Measurements from ENCODE around the gene ULBP1.
"Not testable (repeated sequence)": the region's sequence is repeated elsewhere in the genome, so short reads cannot be mapped to it uniquely, and the experiment has no call there.

The ULBP1 gene

DNA sequence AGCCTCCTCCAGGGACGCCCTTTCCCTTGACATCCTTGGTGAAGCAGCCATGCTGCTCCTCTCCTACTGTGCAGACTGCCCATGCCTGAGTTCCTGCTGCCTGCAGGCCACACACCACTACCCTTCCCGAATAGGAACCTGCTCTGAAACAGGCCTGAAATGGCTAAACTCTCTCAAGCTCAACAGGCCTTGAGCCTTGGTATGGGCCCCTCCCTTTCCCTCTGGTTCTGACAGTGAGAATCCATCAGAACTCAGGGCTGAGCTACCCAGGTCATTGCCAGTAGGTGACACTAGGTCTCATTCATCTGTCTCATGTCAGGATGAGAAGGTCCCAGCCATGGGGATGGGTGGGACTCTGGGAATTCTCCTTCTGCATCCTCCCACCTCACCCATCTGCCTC, 35.9 kb downstream of the ULBP1 start:
- in situ Hi-C loops (cut with MboI; ENCODE audit: low pct_unique_long_range_greater_than_20kb, low sequenced_read_pairs, unreplicated experiment), result loop anchor here (10.0 kb wide), 1 partner anchor 55 kb away; the partner anchor contains the start of gene ULBP2
- DNase-seq (ENCODE audit: low spot score), result no peak
- no peak for TF ChIP-seq CTCF (IDR thresholded peaks at IDR 0.05; ENCODE audit: extremely low read depth, insufficient read depth, missing control alignments)

DNA sequence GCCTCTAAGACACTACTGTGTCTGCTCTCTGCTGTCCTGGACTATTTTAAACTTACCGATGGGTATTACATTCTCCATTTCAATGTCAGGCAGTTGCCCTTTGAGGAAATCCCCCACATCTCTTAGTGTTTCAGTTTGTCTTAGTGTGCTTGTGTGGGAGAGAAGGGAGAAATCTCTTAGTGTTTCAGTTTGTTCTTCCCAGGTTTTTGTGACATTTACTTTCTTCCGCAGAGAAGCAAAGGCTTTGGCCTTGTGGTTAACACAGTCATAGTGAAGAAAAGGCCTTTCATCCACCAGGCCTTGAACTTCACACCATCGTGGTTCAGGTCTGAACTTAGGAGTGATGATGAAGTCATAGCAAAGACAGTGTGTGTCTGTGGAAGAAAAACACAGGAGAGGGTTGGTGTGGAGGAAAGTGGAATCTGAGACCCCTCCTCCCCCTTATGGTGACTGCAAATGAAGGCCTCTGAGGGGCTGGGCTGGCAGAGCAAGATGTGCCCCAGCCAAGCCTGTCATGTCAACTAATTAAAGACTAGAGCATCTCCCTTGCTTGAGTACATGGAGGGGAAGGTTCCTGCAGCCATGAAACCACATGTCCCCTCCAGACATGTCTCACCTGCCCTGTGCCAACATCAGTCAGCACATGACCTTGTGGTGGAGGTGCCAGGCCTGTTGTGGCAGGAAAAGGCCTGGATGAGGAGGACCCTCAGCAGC, 37.7 kb downstream of the ULBP1 start:
- no peak for TF ChIP-seq CTCF (IDR thresholded peaks at IDR 0.05; ENCODE audit: extremely low read depth, insufficient read depth, missing control alignments)
- peak; percentile 72 for DNase-seq (ENCODE audit: low spot score)
- in situ Hi-C loops (cut with MboI; ENCODE audit: low pct_unique_long_range_greater_than_20kb, low sequenced_read_pairs, unreplicated experiment), result loop anchor here (10.0 kb wide), 1 partner anchor 57 kb away; the partner anchor contains the start of gene ULBP2

GRCh38 chr6:150002710-150003109, 39.0 kb downstream of the ULBP1 start:
- DNase-seq (ENCODE audit: low spot score), result no peak
- no peak for TF ChIP-seq CTCF (IDR thresholded peaks at IDR 0.05; ENCODE audit: extremely low read depth, insufficient read depth, missing control alignments)
- in situ Hi-C loops (cut with MboI; ENCODE audit: low pct_unique_long_range_greater_than_20kb, low sequenced_read_pairs, unreplicated experiment), result loop anchor here (10.0 kb wide), 1 partner anchor 58 kb away; the partner anchor contains the start of gene ULBP2

DNA sequence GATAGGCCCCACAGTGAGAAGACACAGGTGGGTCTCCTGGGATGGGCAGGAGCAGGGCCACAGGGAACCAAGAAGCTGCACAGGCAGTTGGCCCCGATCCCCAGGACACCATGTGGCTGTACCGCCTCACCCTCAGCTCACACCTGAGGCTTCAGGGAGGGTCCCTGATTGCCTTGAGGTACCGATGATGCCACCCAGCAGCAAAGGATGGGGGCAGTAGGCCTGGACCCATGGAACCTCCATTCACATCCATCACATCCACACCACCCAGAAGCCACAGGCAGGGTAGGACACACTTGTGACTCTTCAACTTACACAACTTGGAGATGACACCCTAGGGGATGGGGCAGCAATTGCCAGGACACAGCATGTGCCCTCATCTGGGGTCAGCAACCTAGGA, 39.9 kb downstream of the ULBP1 start:
- in situ Hi-C loops (cut with MboI; ENCODE audit: low pct_unique_long_range_greater_than_20kb, low sequenced_read_pairs, unreplicated experiment), result loop anchor here (10.0 kb wide), 1 partner anchor 59 kb away; the partner anchor contains the start of gene ULBP2
- not testable (repeated sequence) for DNase-seq (ENCODE audit: low spot score)

- in situ Hi-C loops (cut with MboI; ENCODE audit: low pct_unique_long_range_greater_than_20kb, low sequenced_read_pairs, unreplicated experiment), result loop anchor here (10.0 kb wide), 1 partner anchor 59 kb away; the partner anchor contains the start of gene ULBP2
- TF ChIP-seq CTCF (IDR thresholded peaks at IDR 0.05; ENCODE audit: extremely low read depth, insufficient read depth, missing control alignments), result no peak
Observed at GRCh38 chr6:150004101-150004782, 40.5 kb downstream of the ULBP1 start.

DNA sequence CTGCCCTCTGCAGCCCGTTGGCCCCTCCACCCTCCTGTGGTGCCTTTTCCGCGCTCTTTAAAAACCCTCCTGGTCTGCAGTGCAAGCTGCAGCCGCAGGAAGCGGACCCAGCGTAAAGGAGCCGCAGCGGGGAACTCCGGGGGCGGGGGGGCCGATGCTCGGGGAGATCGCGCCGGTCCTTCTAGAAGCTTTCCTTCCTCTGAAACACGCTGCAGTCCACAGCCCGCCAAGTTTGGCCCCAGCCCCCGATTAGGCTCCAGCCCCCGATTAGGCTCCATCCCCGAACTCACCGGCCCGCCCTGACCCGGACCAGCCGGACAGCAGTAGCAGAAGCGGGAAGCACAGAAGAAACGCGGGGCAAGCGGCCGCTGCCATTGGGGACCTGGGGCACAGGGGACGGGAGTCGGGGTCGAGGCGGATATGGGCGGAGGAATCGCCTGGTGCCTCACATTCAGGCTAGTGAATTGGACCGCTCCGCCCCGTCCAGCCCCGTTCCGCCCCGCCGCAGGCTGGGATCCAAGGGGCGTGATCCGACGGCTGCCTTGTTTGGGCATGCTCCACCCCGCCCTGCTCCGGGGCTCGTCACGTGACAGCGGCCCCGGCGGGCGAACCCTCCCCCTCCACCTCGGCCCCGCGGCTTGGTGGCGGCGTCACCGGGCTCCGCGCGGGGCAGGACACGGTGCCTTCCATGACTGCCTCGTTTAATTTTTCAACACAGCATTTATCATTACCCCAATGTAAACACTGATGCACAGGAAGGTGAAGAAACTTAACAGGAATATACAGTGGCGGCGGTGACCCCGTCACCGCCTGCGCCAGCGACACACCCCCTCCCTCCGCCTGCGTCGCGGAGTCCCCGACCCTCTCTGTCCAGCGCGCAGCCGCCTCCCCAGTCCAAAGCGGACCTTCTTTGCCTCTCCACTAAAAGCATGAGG, 41.3 kb downstream of the ULBP1 start:
- TF ChIP-seq CTCF (IDR thresholded peaks at IDR 0.05; ENCODE audit: extremely low read depth, insufficient read depth, missing control alignments), result no peak
- peak; percentile 92 for DNase-seq (ENCODE audit: low spot score)
- in situ Hi-C loops (cut with MboI; ENCODE audit: low pct_unique_long_range_greater_than_20kb, low sequenced_read_pairs, unreplicated experiment), result loop anchor here (10.0 kb wide), 1 partner anchor 60 kb away; the partner anchor contains the start of gene ULBP2

More at GRCh38 chr6:150004101-150004782, 40.5 kb downstream of the ULBP1 start:
- peak; percentile 77 for DNase-seq (ENCODE audit: low spot score)
